IMR-90 (cell line): Measurements from ENCODE around the gene L3MBTL4. TPM values are rescaled to one million over a fixed set of nuclear protein-coding genes. Genes with fewer than 3 reads are reported as not detected.

Source experiments
- ATAC-seq: fragments of 200-7000 bp; cut with Tn5 transposase; 2 replicates; pipeline ENCODE4 v1.9.1; 2020; ENCODE audit warnings: low read depth, mild to moderate bottlenecking, moderate library complexity
- BruUV-seq: library from RNA; stranded (reverse); fragments of 400-500 nt; replicated peaks from 2 replicates; lab custom pipeline; 2021; lab: Mats Ljungman, UMichigan
- CTCF ChIA-PET: fragments of 300-600 bp; formaldehyde crosslinking; extraction: SDS; loops from one replicate; lab custom pipeline; 2021; ENCODE audit warnings: antibody characterized with exemption; lab: Yijun Ruan, JAX
- POLR2A ChIA-PET: fragments of 300-600 bp; sonication (Branson Sonifier 250); formaldehyde crosslinking; loops from one replicate; lab custom pipeline; 2022; ENCODE audit warnings: antibody characterized with exemption; ENCODE audit not compliant: unreplicated experiment; lab: Charles Lee
- DNase-seq: peaks from one replicate; pipeline ENCODE4 v3.0.0; 2013
- H2AFZ ChIP-seq: replicated peaks from 2 replicates; pipeline ENCODE3; 2013; ENCODE audit warnings: low read length, mild to moderate bottlenecking; ENCODE audit not compliant: poor library complexity
- H2AK5ac ChIP-seq: 2 replicates; pipeline ENCODE4 v1.6.1; 2013; ENCODE audit warnings: low read depth, low read length, inconsistent platforms
- H2AK9ac ChIP-seq: replicated peaks from 2 replicates; pipeline ENCODE3; 2013; ENCODE audit warnings: mild to moderate bottlenecking, low read depth, low read length, moderate library complexity; ENCODE audit not compliant: poor library complexity
- H2BK120ac ChIP-seq: 2 replicates; pipeline ENCODE4 v1.6.1; 2013; ENCODE audit warnings: low read depth, low read length, inconsistent platforms
- H2BK15ac ChIP-seq: 3 replicates; pipeline ENCODE4 v1.6.1; 2013; ENCODE audit warnings: low read depth, low read length, inconsistent platforms
- H2BK20ac ChIP-seq: 2 replicates; pipeline ENCODE4 v1.6.1; 2013; ENCODE audit warnings: low read depth, mild to moderate bottlenecking, inconsistent platforms, low read length, moderate library complexity
- H2BK5ac ChIP-seq: 2 replicates; pipeline ENCODE4 v1.6.1; 2013; ENCODE audit warnings: mild to moderate bottlenecking, low read depth, low read length, inconsistent platforms; ENCODE audit not compliant: poor library complexity, severe bottlenecking
- H3K14ac ChIP-seq: replicated peaks from 2 replicates; pipeline ENCODE4 v1.6.1; 2013; ENCODE audit warnings: low read depth, low read length, inconsistent platforms
- H3K18ac ChIP-seq: 2 replicates; pipeline ENCODE4 v1.6.1; 2013; ENCODE audit warnings: low read depth, low read length, control low read depth
- H3K23ac ChIP-seq: 2 replicates; pipeline ENCODE4 v1.6.1; 2013; ENCODE audit warnings: low read depth, low read length, inconsistent platforms
- H3K27ac ChIP-seq: 2 replicates; pipeline ENCODE4 v1.5.1; 2013; ENCODE audit warnings: mild to moderate bottlenecking, control low read depth, low read length; ENCODE audit not compliant: insufficient read depth
- H3K27me3 ChIP-seq: 2 replicates; pipeline ENCODE4 v1.6.1; 2013; ENCODE audit warnings: low read length; ENCODE audit not compliant: control insufficient read depth, insufficient read depth
- H3K36me3 ChIP-seq: 2 replicates; pipeline ENCODE4 v1.6.1; 2013; ENCODE audit warnings: low read length, mixed read lengths; ENCODE audit not compliant: control insufficient read depth, insufficient read depth
- H3K4ac ChIP-seq: 2 replicates; pipeline ENCODE4 v1.6.1; 2013; ENCODE audit warnings: low read depth, low read length, inconsistent platforms
- H3K4me1 ChIP-seq: 2 replicates; pipeline ENCODE4 v1.6.1; 2013; ENCODE audit warnings: low read length, mixed read lengths; ENCODE audit not compliant: control insufficient read depth, insufficient read depth
- H3K4me2 ChIP-seq: 2 replicates; pipeline ENCODE4 v1.6.1; 2013; ENCODE audit warnings: low read depth, mild to moderate bottlenecking, control low read depth, low read length, moderate library complexity
- H3K4me3 ChIP-seq: 2 replicates; pipeline ENCODE4 v1.5.1; 2013; ENCODE audit warnings: low read depth, mild to moderate bottlenecking, control low read depth, low read length, moderate library complexity; ENCODE audit not compliant: insufficient read depth
- H3K56ac ChIP-seq: 2 replicates; pipeline ENCODE4 v1.6.1; 2013; ENCODE audit warnings: low read length, inconsistent platforms; ENCODE audit not compliant: insufficient read depth; ENCODE audit errors: extremely low read depth
- H3K79me1 ChIP-seq, 2 experiments: 2 replicates each; pipeline ENCODE4 v1.6.1; 2013; ENCODE audit warnings: low read length in 2 of 2, inconsistent platforms in 1 of 2, low read depth in 1 of 2
- H3K9ac ChIP-seq: 2 replicates; pipeline ENCODE4 v1.6.1; 2013; ENCODE audit warnings: low read depth, low read length, control low read depth
- H3K9me1 ChIP-seq: 2 replicates; pipeline ENCODE4 v1.6.1; 2013; ENCODE audit warnings: low read length, inconsistent platforms; ENCODE audit not compliant: insufficient read depth
- H3K9me3 ChIP-seq: 2 replicates; pipeline ENCODE4 v1.6.1; 2013; ENCODE audit warnings: low read length; ENCODE audit not compliant: control insufficient read depth, insufficient read depth
- H4K20me1 ChIP-seq: 2 replicates; pipeline ENCODE4 v1.6.1; 2013; ENCODE audit warnings: low read length, inconsistent platforms; ENCODE audit not compliant: insufficient read depth
- H4K5ac ChIP-seq: 2 replicates; pipeline ENCODE4 v1.6.1; 2013; ENCODE audit warnings: mild to moderate bottlenecking, low read depth, low read length, control low read depth
- H4K8ac ChIP-seq, 2 experiments: 2 replicates each; pipeline ENCODE4 v1.6.1; 2013; ENCODE audit warnings: low read depth in 2 of 2, low read length in 2 of 2, control low read depth in 1 of 2, inconsistent platforms in 1 of 2
- H4K91ac ChIP-seq: 2 replicates; pipeline ENCODE4 v1.6.1; 2013; ENCODE audit warnings: low read depth, low read length, inconsistent platforms; ENCODE audit not compliant: insufficient read depth
- CHD1 ChIP-seq: IDR thresholded peaks from 2 replicates; pipeline ENCODE4 v1.6.1; 2012; ENCODE audit warnings: low read depth, low read length, improper control_type of control experiment
- ELK1 ChIP-seq: fragments of 150-350 bp; IDR thresholded peaks from 2 replicates; pipeline ENCODE4 v1.6.1; 2016; ENCODE audit warnings: low read depth, mild to moderate bottlenecking, low read length, moderate library complexity, borderline replicate concordance
- FOS ChIP-seq: fragments of 150-350 bp; IDR thresholded peaks from 2 replicates; pipeline ENCODE4 v1.6.1; 2016; ENCODE audit warnings: low read depth, low read length
- MAFK ChIP-seq: IDR thresholded peaks from 2 replicates; pipeline ENCODE4 v1.6.1; 2012; ENCODE audit warnings: low read depth, low read length, improper control_type of control experiment
- MAZ ChIP-seq: IDR thresholded peaks from 2 replicates; pipeline ENCODE4 v1.6.1; 2012; ENCODE audit warnings: low read depth, mild to moderate bottlenecking, low read length, improper control_type of control experiment, moderate library complexity, borderline replicate concordance
- MXI1 ChIP-seq: IDR thresholded peaks from 2 replicates; pipeline ENCODE4 v1.6.1; 2012; ENCODE audit warnings: low read depth, mild to moderate bottlenecking, low read length, moderate library complexity, borderline replicate concordance
- NFE2L2 ChIP-seq: fragments of 150-350 bp; IDR thresholded peaks from 2 replicates; pipeline ENCODE4 v1.6.1; 2016; ENCODE audit warnings: low read depth, mild to moderate bottlenecking, low read length
- POLR2A ChIP-seq: IDR thresholded peaks from 2 replicates; pipeline ENCODE4 v1.6.1; 2012; ENCODE audit warnings: mild to moderate bottlenecking, low read depth, low read length
- RAD21 ChIP-seq: IDR thresholded peaks from 2 replicates; pipeline ENCODE4 v1.6.1; 2012; ENCODE audit warnings: low read length, improper control_type of control experiment
- RCOR1 ChIP-seq: IDR thresholded peaks from 2 replicates; pipeline ENCODE4 v1.6.1; 2012; ENCODE audit warnings: mild to moderate bottlenecking, low read length, improper control_type of control experiment; ENCODE audit not compliant: insufficient replicate concordance
- RFX5 ChIP-seq: IDR thresholded peaks from 2 replicates; pipeline ENCODE4 v1.8.0; 2012; ENCODE audit warnings: low read depth, mild to moderate bottlenecking, low read length, moderate library complexity
- WGBS, 2 experiments: methylation state at CpG; one replicate each; pipeline versions ENCODE4 v1.1.5 to v1.1.7; 2013; ENCODE audit warnings: missing lambda C conversion rate in 2 of 2; ENCODE audit not compliant: insufficient read length in 1 of 2; ENCODE audit errors: extremely low coverage in 2 of 2; 5-methylcytosine and 5-hydroxymethylcytosine counted together
- dilution Hi-C: fragments of 300-500 bp; cut with HindIII; formaldehyde crosslinking; loops from one replicate; pipeline ENCODE4 v1.14.3; 2018; ENCODE audit warnings: low sequenced_read_pairs; ENCODE audit not compliant: unreplicated experiment
- in situ Hi-C: fragments of 300-500 bp; cut with MboI; formaldehyde crosslinking; loops from 3 replicates; pipeline ENCODE4 v1.14.3; 2019; ENCODE audit warnings: low sequenced_read_pairs, inconsistent platforms, mixed read lengths
- intact Hi-C: fragments of 100-400 bp; cut with micrococcal nuclease; formaldehyde crosslinking; loops from 2 replicates; pipeline ENCODE4 v1.10.0; 2022
- polyA plus RNA-seq, 3 experiments: library from polyadenylated mRNA; depleted of rRNA; stranded (reverse); fragments of >200 nt; gene quantifications; 2 replicates each; pipeline ENCODE4 v1.2.3, GENCODE V29; 2012; ENCODE audit warnings: low replicate concordance in 1 of 3
- total RNA-seq: library from RNA; depleted of rRNA; stranded (reverse); fragments of >200 nt; gene quantifications from 2 replicates; pipeline ENCODE4 v1.2.3, GENCODE V29; 2012
- TF ChIP-seq, protein P1 (sequence below): conservative IDR thresholded peaks from 2 replicates; pipeline ENCODE4 v1.5.1; 2012; ENCODE audit warnings: mild to moderate bottlenecking, low read depth, low read length, improper control_type of control experiment
- TF ChIP-seq, protein P2 (sequence below): fragments of 150-350 bp; IDR thresholded peaks from 2 replicates; pipeline ENCODE4 v1.6.1; 2017; ENCODE audit warnings: mild to moderate bottlenecking, antibody characterized with exemption, low read length, low read depth

The L3MBTL4 gene
- total and polyA plus RNA-seq, 2 of the 4 experiments (the other 2 are of a cell fraction), result under 0.01 to 0.02 TPM

DNA sequence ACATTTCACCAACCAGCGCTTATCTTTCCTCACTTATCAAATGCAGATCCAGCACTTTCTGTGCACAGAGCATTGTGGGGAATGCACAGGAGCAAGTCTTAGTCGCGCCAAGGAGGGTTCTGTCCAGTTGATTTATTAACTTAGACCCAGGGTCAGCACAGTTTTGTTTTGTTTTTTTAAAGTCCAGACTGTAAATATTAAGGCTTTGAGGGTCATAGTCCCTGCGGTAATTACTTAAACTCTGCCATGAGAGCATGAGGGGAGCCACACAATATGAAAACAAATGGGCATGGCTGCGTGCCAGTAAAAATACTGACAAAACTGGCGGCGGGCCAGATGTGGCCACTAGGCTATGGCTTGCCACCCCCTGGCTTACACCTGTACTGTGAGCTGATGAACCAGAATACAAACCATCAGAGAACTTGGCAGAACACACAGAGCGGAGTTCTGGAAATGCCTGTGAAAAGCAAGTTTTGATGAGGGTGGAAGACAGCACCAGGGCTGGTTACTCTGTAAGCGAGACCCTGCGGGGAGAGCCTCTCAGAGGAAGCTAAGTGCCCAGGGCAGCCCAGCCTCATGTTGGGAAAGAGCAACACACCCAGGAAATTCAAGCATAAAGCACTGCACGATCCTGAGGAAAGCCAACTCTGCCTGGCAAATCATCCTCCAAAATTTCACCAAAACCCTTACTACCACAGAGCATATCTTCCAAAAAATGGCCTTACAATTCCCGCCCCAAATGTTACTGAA, 43.6 kb downstream of the L3MBTL4 start:
- Histone ChIP-seq H2BK20ac (no peak overlapping the region), H3K4me1 (no peaks in the 10 kb centered on the region), H2BK5ac (no peak overlapping the region), H3K14ac (no peak overlapping the region), H3K4me3 (no peak overlapping the region), H3K18ac (no peak overlapping the region), H3K9me3 (no peaks in the 10 kb centered on the region), H2AK5ac (no peak overlapping the region), H3K56ac (no peak overlapping the region), H4K91ac (no peak overlapping the region), H3K9me1 (no peaks in the 10 kb centered on the region), H4K5ac (no peak overlapping the region), H2BK120ac (no peak overlapping the region), H2AFZ (no peak overlapping the region), H3K79me1 (no peaks in the 10 kb centered on the region), H3K4me2 (no peak overlapping the region), H3K23ac (no peak overlapping the region), H3K4ac (no peak overlapping the region), H4K8ac (no peak overlapping the region), H3K27me3 (no peaks in the 10 kb centered on the region; the same call in 1 of the 2 replicates), H3K36me3 (no peaks in the 10 kb centered on the region), H3K9ac (no peak overlapping the region), H2AK9ac (no peak overlapping the region), H3K27ac (no peak overlapping the region), H4K20me1 (no peaks in the 10 kb centered on the region), H2BK15ac (no peak overlapping the region)
- intact Hi-C loops, result no loop called here
- CTCF ChIA-PET, result no interaction called here
- ATAC-seq (no peak), DNase-seq (no peak)
- TF ChIP-seq ELK1 (no peak), RCOR1 (no peak), POLR2A (no peak), RFX5 (no peak), MAZ (no peak), MAFK (no peak), MXI1 (no peak), RAD21 (no peak), CHD1 (no peak), FOS (no peak), NFE2L2 (no peak)
- TF ChIP-seq, protein P1, sequence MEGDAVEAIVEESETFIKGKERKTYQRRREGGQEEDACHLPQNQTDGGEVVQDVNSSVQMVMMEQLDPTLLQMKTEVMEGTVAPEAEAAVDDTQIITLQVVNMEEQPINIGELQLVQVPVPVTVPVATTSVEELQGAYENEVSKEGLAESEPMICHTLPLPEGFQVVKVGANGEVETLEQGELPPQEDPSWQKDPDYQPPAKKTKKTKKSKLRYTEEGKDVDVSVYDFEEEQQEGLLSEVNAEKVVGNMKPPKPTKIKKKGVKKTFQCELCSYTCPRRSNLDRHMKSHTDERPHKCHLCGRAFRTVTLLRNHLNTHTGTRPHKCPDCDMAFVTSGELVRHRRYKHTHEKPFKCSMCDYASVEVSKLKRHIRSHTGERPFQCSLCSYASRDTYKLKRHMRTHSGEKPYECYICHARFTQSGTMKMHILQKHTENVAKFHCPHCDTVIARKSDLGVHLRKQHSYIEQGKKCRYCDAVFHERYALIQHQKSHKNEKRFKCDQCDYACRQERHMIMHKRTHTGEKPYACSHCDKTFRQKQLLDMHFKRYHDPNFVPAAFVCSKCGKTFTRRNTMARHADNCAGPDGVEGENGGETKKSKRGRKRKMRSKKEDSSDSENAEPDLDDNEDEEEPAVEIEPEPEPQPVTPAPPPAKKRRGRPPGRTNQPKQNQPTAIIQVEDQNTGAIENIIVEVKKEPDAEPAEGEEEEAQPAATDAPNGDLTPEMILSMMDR, result no peak
- TF ChIP-seq, protein P2, sequence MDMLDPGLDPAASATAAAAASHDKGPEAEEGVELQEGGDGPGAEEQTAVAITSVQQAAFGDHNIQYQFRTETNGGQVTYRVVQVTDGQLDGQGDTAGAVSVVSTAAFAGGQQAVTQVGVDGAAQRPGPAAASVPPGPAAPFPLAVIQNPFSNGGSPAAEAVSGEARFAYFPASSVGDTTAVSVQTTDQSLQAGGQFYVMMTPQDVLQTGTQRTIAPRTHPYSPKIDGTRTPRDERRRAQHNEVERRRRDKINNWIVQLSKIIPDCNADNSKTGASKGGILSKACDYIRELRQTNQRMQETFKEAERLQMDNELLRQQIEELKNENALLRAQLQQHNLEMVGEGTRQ, result no peak
- POLR2A ChIA-PET, result no interaction called here
- BruUV-seq, result no TSS peak
- dilution Hi-C loops, result no loop called here
- in situ Hi-C loops, result no loop called here
- 0% methylated on average over 2 of the region's 12 CpGs; no CpG with 5 or more reads in 1 of the 2 experiments for WGBS, 2 experiments
